Neutrophil (primary cell): Measurements from ENCODE around the gene PANK2.
"Not testable (repeated sequence)": the region's sequence is repeated elsewhere in the genome, so short reads cannot be mapped to it uniquely, and the experiment has no call there.

Experiments used
- H3K27ac ChIP-seq: fragments of 200-600 bp; sonication (generic); 2 replicates; pipeline ENCODE4 v1.5.1; 2016; ENCODE audit warnings: mild to moderate bottlenecking, moderate library complexity
- H3K27me3 ChIP-seq: fragments of 200-600 bp; sonication (generic); 2 replicates; pipeline ENCODE4 v1.6.0; 2016; ENCODE audit warnings: mild to moderate bottlenecking
- H3K36me3 ChIP-seq: fragments of 200-600 bp; sonication (generic); 2 replicates; pipeline ENCODE4 v1.5.1; 2017
- H3K4me1 ChIP-seq, 2 experiments: fragments of 200-600 bp in 1 of 2; sonication (generic) in 1 of 2; 1 replicate in 1 of 2; 2 replicates in 1 of 2; pipeline versions ENCODE4 v1.5.1 to v1.6.1; 2013 to 2016; ENCODE audit warnings: low read depth in 1 of 2, low read length in 1 of 2, mild to moderate bottlenecking in 1 of 2, moderate library complexity in 1 of 2; ENCODE audit not compliant: control insufficient read depth in 1 of 2, insufficient read depth in 1 of 2
- H3K4me3 ChIP-seq, 2 experiments: fragments of 200-600 bp in 1 of 2; sonication (generic) in 1 of 2; 1 replicate in 1 of 2; 2 replicates in 1 of 2; pipeline ENCODE4 v1.5.1; 2013 to 2016; ENCODE audit warnings: low read depth in 1 of 2, low read length in 1 of 2, mild to moderate bottlenecking in 1 of 2, moderate library complexity in 1 of 2
- H3K9me3 ChIP-seq: fragments of 200-600 bp; sonication (generic); 2 replicates; pipeline ENCODE4 v1.5.1; 2016
- TF ChIP-seq, protein P1 (sequence below): fragments of 200-600 bp; sonication (generic); IDR thresholded peaks from 2 replicates; pipeline ENCODE4 v1.5.1; 2016; ENCODE audit warnings: antibody characterized with exemption

PANK2 gene

DNA sequence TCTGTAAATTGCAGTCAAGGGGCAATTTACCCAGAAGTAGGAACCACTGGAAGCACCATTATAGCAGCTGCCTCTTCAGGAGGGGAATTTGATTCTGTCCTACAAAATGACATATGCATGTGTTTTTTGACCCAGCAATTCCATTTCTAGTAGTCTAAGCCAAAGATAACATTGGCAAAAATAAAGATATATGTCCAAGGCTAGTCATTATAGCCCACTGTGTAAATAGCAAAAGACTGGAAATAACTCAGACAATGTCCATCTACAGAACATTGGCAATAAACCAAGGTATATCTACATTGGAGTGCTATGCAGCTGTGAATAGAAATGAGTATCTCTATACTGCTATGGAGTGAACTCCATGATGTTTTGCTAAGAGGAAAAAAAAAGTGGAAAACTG, 12.5 kb upstream of the PANK2 start:
- TF ChIP-seq, protein P1, sequence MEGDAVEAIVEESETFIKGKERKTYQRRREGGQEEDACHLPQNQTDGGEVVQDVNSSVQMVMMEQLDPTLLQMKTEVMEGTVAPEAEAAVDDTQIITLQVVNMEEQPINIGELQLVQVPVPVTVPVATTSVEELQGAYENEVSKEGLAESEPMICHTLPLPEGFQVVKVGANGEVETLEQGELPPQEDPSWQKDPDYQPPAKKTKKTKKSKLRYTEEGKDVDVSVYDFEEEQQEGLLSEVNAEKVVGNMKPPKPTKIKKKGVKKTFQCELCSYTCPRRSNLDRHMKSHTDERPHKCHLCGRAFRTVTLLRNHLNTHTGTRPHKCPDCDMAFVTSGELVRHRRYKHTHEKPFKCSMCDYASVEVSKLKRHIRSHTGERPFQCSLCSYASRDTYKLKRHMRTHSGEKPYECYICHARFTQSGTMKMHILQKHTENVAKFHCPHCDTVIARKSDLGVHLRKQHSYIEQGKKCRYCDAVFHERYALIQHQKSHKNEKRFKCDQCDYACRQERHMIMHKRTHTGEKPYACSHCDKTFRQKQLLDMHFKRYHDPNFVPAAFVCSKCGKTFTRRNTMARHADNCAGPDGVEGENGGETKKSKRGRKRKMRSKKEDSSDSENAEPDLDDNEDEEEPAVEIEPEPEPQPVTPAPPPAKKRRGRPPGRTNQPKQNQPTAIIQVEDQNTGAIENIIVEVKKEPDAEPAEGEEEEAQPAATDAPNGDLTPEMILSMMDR, result no peak
- Histone ChIP-seq H3K27ac (no peak overlapping the region), H3K9me3 (no peaks in the 10 kb centered on the region), H3K4me1 (peaks cover 18 to 28% of the 10 kb centered on the region in 2 experiments), H3K4me3 (no peak overlapping the region), H3K27me3 (no peaks in the 10 kb centered on the region), H3K36me3 (peaks cover 31% of the 10 kb centered on the region)

- H3K27ac ChIP-seq, result peak overlapping the region; percentile 65
- H3K4me1 ChIP-seq, result peaks cover 18 to 28% of the 10 kb centered on the region in 2 experiments
- H3K36me3 ChIP-seq, H3K9me3 ChIP-seq, H3K27me3 ChIP-seq: not testable (repeated sequence)
- H3K4me3 ChIP-seq, result peak overlapping the region in 1 of 2 experiments; percentile 35
Measured at GRCh38 chr20:3878921-3879274, 10.3 kb upstream of the PANK2 start.

GRCh38 chr20:3885715-3886114, 3.5 kb upstream of the PANK2 start:
- H3K9me3 ChIP-seq, result no peaks in the 10 kb centered on the region

GRCh38 chr20:3887876-3888620, 1.1 kb upstream of the PANK2 start:
- peak overlapping the region; percentile 95 to 99 for H3K4me3 ChIP-seq

More at GRCh38 chr20:3885715-3886114, 3.5 kb upstream of the PANK2 start:
- Histone ChIP-seq H3K27ac (peak overlapping the region; percentile 27), H3K27me3 (no peaks in the 10 kb centered on the region), H3K36me3 (no peaks in the 10 kb centered on the region), H3K4me1 (peaks cover 18 to 25% of the 10 kb centered on the region in 2 experiments), H3K4me3 (no peak overlapping the region)
- TF ChIP-seq, protein P1, result no peak

DNA sequence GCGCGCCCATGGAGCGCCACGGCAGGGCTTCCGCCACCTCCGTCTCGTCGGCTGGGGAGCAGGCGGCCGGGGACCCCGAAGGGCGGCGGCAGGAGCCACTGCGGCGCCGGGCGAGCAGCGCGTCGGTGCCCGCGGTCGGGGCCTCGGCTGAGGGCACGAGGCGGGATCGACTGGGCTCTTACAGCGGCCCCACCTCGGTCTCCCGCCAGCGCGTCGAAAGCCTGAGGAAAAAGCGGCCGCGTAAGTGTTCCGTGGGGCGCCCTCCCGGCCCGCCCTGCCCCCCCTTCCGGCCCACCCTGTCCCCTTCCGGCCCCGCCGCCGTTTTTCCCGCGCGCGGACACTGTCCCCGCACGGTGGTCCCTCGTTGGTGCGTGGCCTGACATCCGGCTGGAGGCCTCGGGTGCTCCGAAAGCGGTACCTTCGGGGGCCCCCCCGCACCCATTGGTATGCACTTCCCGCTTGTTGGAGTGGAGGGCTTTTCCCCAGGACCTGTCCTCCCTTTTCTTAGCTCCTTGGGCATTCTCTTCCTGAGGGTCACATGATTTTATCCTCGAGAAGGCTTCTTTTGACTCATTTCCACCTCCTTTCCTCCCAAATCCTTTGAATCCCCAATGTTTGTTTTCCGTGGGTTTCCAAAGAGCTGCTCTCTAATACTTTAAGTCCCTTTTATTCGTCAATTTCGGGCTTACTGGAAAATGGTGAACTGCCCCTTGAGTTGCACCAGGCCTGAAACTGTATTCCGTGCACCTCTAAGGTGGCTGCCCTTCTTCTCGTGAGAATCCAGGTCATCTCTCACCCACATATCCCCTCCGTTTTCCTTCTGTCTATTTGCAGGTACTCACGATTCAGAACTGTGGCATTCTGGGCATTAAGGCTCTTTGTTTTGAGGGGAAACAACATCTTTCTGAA, 556 bp downstream of the PANK2 start:
- peak overlapping the region; percentile 95 to 99 for H3K4me3 ChIP-seq
- no peaks in the 10 kb centered on the region for H3K9me3 ChIP-seq
- H3K27me3 ChIP-seq, result no peaks in the 10 kb centered on the region
- H3K27ac ChIP-seq, result peak overlapping the region; percentile 90
- TF ChIP-seq, protein P1, result no peak
- H3K36me3 ChIP-seq, result no peaks in the 10 kb centered on the region
- H3K4me1 ChIP-seq, result peaks cover 58 to 65% of the 10 kb centered on the region in 2 experiments

More at GRCh38 chr20:3887876-3888620, 1.1 kb upstream of the PANK2 start:
- H3K36me3 ChIP-seq, result no peaks in the 10 kb centered on the region
- TF ChIP-seq, protein P1, result no peak
- H3K9me3 ChIP-seq, result no peaks in the 10 kb centered on the region
- peak overlapping the region; percentile 90 for H3K27ac ChIP-seq
- H3K27me3 ChIP-seq, result no peaks in the 10 kb centered on the region
- H3K4me1 ChIP-seq, result peaks cover 41 to 48% of the 10 kb centered on the region in 2 experiments

DNA sequence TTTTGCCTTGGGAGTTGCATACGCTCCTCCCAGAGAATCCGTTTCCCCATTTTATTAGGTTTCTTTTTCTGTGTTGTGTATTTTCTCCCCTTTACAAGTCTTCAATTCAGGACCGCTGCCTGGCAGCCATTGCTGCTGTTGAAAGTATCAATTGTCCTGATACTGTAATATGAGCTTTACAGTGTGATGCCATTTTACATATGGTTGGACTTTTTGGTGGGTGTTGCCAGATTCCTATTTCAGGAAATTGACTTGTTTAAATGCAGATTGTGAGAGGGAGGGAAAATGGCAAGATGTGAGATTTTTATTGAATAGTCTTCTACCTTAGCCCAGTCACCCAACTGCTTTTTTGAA, 1.2 kb downstream of the PANK2 start:
- H3K27me3 ChIP-seq, result no peaks in the 10 kb centered on the region
- H3K4me3 ChIP-seq, result peak overlapping the region; percentile 95 to 99
- no peaks in the 10 kb centered on the region for H3K9me3 ChIP-seq
- TF ChIP-seq, protein P1, result no peak
- peak overlapping the region; percentile 90 for H3K27ac ChIP-seq
- H3K4me1 ChIP-seq, result peaks cover 64 to 71% of the 10 kb centered on the region in 2 experiments
- no peaks in the 10 kb centered on the region for H3K36me3 ChIP-seq
